NCI-H2107 treated with DMSO at 0.1 percent for 48 hours (cell line): Measurements from ENCODE around the gene PGBD2.
"Not testable (repeated sequence)": the region's sequence is repeated elsewhere in the genome, so short reads cannot be mapped to it uniquely, and the experiment has no call there.

Experiments used
- DNase-seq: peaks from one replicate; lab custom pipeline; 2025; ENCODE audit not compliant: unreplicated experiment; lab: John Stamatoyannopoulos, UW

PGBD2 gene

DNA sequence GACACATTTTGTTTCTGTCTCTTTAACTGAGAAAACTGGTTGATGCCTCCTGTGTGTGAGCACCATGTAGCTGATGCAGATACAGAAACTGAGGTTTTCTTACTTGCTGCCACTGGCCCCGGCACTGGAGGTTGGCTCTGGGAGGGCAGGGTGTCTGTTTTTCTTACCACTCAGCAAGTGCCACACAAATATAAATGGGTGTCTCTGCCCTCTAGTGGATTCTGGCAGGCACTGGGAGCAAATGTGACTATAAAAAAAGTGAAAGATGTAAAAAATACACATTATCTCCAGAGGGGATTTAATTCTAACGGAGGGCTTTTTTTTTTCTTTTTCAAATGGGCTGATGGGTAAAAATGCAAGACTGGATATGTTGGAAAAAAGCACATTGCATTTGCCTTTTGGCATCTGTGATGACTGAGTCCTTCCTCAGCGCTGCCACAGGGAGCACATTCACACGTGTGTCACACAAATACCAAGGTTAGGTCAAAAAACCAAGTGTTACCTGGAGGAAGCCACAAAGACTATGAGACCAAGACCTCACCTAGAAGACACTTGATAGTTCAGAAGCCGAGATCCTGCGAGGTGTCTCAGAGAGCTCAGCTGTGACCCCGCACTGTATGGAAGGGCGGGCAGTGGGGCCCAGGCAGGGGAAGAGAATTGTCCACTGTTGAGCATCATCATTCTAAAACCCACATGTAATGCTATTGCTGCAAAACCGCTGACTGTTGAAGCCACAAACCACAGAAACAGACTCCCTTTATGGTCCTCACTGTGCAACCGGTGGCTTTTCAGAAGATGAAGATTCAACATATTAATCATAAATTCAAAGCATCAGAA, 18.9 kb downstream of the PGBD2 start:
- peak; percentile 20 for DNase-seq

DNA sequence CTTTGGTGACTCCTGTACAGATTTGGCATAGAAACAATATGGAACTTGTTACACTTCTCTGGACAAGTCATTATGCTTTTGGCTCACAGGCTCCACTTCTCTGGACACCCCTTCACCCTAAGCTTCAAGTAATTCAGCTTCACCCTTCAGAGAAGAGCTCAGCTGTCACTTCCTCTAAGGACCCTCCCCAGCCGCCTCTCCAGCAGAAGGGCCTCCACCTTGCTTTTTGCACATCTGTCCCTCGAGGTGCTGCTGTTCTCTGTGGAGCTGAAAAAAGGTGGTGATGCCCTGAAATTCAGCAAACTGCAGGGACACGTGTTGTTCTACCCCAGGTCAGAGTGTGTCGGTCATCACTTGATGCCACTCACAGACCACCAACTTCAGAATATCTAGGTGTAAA, 19.8 kb downstream of the PGBD2 start:
- DNase-seq, result not testable (repeated sequence)

DNA sequence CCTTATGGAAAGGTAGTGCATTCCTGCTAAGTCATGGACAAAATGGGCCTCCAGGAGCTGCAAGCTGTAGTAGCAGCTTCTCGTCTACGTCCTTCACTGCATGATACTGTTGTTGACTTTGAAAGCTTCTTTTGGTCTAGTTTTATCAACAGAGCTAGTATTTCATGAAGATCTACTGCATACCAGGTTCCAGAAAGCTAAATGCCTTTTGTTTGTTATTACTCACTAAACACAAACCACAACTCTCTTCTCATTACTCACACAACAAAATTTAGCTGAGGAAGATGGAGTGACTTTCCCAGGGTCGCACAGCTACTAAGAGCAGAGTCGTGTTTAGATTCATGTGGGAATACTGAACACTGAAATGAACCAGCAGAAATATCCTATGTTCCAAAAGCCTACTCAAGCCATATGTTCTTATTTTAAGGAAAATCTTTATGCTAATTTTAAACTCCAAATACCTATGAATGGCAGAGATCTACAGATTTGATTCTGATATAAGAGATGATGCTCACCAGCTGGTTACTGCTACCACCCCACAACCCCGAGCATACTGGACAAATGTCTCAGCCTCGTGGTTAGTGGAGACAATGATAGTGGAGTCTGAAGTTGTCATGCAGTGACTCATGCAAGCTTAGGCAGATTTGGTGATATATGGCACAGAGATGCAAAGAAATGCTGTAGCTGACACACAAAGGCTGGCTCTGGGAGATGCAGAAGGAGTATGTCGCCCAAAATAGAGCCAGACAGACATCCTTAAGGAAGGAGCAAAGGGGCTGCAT, 20.6 kb downstream of the PGBD2 start:
- no peak for DNase-seq

DNA sequence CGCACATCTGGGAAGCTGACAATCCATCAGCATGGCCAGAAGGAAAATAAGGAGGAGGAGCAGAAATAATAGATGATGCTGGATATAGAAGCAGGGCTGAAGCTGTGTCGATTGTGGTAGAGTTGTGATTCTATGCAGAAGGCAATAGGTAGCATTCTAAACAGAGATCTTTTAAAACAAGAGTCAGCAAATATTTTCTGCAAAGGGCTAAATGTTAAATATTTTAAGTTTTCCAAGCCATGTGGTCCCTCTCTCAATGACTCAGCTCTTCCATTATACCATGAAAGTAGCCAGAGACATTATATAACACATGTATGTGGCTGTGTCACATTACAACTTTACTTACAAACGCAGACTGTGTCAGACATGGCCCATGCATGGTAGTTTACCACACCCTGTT, 21.2 kb downstream of the PGBD2 start:
- not testable (repeated sequence) for DNase-seq

DNA sequence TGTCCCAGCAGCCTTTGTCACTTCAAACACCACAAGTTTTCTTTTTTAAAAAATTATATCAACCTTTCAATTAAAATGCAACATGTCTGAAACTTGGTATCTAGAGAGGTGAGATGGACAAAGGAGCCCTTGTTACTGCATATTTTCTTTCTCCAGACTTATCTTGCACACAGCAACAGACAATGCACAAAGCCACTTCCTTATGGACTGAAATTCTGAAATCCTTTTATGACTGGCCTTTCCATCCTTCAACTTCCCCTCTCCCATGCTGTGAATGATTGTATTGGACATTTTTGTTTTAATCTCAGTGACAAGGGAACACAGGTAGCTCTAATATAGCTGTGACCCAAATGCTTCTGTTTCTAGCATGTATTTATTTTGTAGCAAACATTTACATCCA, 22.1 kb downstream of the PGBD2 start:
- not testable (repeated sequence) for DNase-seq

DNA sequence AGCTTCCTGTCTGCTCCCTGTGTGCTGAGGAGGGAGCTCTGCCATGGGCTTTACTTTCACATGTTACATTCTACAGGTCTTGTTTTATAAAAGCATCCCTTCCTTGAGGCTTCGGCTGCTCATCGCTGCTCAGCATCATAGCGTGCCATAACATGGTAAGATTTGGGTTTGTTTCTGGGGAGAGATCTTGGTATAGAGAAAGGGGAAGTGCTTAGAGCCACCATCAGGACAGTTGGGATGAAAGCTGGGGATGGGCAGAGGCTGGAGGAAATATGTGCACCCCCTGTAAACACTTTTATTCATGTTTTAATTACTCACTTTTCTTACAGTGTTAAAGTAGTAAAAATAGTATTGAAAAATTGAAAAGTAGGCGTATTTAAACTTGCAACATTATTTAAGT, 24.0 kb downstream of the PGBD2 start:
- DNase-seq, result not testable (repeated sequence)

DNA sequence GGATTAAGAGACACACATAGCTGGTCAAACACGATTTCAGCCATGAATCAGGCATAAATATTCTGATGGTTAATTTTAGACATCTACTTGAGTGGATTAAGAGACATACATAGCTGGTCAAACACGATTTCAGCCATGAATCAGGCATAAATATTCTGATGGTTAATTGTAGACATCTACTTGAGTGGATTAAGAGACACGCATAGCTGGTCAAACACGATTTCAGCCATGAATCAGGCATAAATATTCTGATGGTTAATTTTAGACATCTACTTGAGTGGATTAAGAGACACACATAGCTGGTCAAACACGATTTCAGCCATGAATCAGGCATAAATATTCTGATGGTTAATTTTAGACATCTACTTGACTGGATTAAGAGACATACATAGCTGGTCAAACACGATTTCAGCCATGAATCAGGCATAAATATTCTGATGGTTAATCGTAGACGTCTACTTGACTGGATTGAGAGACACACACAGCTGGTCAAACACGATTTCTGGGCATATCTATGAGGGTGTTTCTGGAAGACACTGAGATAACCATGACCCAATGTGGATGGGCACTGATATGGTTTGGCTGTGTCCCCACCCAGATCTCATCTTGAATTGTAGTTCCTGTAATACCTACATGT, 32.3 kb downstream of the PGBD2 start:
- DNase-seq, result not testable (repeated sequence)

DNA sequence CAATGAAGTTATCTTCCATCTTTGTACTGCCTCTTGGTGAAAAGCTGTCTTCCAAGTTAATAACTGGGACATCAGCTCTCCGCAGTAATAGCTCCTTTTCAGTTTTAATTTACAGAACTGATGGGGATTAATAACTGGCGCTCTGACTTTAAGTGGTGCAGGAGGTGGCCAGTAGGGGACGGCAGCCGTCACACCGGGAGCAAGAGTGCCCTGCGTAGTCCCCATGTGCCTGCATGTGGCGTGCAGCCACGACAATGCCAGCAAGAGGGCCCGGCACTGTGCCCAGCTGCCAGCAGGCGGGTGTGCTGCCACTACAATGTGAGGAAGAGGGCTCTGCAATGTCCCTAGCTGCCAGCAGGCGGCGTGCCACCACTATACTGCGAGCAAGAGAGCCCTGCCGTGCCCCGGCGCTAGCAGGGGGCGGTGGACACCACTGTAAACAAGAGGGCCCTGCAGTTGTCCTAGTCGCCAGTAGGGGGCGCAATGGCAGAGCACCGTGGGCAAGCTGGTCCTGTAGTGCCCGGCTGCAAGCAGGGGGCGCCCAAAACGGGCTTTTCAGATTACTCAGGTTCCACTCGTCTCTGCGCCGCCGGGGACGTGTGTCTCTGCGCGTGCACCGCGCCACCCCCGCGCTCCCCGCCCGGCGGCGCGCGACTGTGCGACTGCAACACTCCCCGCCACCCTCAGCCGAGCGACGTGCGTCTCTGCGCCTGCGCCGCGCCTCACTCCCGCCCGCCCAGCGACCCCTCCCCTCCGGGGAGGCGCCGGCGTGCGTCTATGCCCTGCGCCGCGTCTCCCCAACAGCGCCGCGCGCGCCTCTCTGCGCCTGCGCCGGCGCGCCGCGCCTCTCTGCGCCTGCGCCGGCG, 38.3 kb downstream of the PGBD2 start:
- DNase-seq, result not testable (repeated sequence)

DNA sequence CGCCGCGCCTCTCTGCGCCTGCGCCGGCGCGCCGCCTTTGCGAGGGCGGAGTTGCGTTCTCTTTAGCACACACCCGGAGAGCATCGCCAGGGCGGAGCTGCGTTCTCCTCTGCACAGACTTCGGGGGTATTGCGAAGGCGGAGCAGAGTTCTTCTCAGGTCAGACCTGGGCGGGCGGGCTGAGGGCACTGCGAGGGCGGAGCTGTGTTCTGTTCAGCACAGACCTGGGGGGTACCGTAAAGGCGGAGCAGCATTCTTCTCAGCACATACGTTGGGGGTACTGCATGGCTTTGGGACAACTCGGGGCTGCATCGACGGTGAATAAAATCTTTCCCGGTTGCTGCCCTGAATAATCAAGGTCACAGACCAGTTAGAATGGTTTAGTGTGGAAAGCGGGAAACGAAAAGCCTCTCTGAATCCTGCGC, 39.0 kb downstream of the PGBD2 start:
- DNase-seq, result not testable (repeated sequence)

DNA sequence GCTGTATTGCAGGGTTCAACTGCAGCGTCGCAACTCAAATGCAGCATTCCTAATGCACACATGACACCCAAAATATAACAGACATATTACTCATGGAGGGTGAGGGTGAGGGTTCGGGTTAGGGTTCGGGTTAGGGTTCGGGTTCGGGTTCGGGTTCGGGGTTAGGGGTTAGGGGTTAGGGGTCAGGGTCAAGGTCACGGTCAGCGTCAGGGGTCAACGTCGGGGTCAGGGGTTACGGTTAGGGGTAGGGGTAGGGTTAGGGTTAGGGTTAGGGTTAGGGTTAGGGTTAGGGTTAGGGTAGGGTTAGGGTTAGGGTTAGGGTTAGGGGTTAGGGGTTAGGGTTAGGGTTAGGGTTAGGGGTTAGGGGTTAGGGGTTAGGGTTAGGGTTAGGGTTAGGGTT, 39.4 kb downstream of the PGBD2 start:
- not testable (repeated sequence) for DNase-seq

DNA sequence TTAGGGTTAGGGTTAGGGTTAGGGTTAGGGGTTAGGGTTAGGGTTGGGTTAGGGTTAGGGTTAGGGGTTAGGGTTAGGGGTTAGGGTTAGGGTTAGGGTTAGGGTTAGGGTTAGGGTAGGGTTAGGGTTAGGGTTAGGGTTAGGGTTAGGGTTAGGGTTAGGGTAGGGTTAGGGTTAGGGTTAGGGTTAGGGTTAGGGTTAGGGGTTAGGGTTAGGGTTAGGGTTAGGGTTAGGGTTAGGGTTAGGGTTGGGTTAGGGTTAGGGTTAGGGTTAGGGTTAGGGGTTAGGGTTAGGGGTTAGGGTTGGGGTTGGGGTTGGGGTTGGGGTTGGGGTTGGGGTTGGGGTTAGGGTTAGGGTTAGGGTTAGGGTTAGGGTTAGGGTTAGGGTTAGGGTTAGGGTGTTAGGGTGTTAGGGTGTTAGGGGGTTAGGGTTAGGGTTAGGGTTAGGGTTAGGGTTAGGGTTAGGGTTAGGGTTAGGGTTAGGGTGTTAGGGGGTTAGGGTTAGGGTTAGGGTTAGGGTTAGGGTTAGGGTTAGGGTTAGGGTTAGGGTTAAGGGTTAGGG, 39.9 kb downstream of the PGBD2 start:
- not testable (repeated sequence) for DNase-seq
